ENCODE measurements around the gene BLOC1S3.

BLOC1S3 gene

GRCh38 chr19:45162608-45163143, 15.9 kb upstream of the BLOC1S3 start:
- no peak for DNase-seq

- DNase-seq: no peak
Observed at GRCh38 chr19:45163156-45163555, 15.4 kb upstream of the BLOC1S3 start.

- DNase-seq: no peak
Observed at GRCh38 chr19:45163751-45164460, 14.7 kb upstream of the BLOC1S3 start.

GRCh38 chr19:45164577-45165335, 13.8 kb upstream of the BLOC1S3 start:
- DNase-seq: peak in 1 of 14 donors; percentile 20

DNA sequence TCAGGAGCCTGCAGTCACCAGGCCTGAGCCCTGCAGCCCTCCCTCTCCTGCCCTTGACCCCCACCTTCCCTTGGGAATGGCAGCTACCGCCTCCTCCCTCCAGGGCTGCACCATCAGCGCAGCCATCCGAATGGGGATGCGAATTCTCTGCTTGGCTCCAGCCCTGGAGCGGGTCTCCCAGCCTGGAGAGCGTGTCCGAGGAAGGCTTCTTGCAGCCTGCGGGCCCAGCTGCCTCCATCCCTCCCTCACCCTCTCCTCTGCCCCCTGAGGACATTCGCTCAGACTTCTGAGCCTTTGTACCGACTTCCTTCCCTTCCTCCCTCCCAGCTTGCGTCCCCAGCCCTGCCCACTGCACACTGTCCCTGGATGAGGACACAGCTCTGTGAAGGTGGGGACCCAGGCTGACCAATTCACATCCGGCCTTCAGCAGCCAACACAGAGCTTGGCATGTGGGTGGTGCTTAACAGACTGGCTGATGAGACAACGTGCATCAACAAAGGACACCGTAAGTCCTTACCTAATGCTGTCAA, 11.8 kb upstream of the BLOC1S3 start:
- DNase-seq: no peak

GRCh38 chr19:45168767-45169351, 9.7 kb upstream of the BLOC1S3 start:
- DNase-seq: no peak

- no peak for DNase-seq
Observed at GRCh38 chr19:45169602-45170001, 9.0 kb upstream of the BLOC1S3 start.

- DNase-seq: no peak
Observed at GRCh38 chr19:45170146-45171106, 8.2 kb upstream of the BLOC1S3 start.

DNA sequence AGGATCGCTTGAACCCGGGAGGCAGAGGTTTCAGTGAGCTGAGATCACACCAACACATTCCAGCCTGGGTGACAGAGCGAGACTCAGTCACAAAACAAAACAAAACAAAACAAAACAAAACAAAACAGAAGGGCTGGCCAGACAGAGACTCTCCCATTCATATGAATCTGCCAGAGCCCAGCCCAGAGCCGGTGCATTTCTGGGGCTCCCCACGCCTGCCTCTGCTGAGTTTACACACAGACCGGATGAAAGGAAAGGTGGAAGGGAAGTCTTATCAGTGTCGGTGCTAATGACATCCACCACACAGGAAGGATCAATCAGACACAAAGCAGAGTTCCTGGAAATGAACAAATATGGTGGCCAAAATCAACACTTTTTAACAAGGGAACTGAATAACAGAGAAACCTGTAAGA, 7.4 kb upstream of the BLOC1S3 start:
- no peak for DNase-seq

DNA sequence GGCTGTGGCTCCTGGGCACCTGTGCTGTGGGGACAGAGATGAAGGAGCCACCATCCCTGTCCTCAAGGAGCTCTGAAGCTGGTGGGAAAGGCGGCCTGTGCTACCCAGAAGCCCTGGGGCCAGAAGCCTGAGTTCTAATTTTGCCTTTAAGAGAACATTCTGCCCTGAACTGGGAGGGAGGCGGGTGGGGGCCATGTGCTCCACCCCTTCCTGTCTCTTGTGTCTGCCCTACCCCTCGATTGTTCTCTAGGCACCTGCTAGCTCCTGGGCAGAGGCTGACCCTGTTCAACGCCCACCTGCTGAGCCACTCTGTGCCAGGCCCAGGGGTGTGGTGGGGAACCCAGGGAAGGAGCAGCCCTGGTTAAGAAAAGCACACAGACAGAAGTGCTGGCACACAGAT, 6.4 kb upstream of the BLOC1S3 start:
- no peak for DNase-seq

DNA sequence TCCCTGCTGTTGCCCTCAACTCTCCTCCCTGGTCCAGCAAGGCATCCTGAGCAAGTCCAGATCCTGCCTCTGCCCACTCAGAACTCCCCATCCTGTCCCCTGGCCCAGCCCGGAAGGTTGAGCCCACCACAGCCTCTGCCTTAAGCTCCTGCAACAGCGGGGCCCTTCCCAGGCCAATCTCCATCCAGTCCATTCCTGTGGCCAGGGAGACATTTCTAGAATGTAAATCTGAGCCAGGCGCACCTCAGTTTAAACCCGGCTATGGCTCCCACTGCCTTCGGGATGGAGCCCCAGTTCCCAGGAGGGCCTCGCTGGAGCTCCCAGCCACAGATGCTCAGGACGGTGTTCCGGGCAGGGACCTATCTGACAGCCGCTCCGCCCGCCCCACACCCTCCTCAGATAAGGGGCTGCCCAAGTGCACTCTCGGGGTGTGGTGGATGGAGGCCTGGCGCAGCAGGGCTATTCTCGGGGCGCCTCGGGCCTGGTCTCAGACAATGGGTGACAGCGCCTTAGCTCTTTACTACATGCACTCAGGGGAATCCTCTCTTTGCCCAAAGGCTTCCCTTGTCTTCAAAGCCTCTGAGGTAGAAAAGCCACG, 5.9 kb upstream of the BLOC1S3 start:
- DNase-seq: no peak

DNA sequence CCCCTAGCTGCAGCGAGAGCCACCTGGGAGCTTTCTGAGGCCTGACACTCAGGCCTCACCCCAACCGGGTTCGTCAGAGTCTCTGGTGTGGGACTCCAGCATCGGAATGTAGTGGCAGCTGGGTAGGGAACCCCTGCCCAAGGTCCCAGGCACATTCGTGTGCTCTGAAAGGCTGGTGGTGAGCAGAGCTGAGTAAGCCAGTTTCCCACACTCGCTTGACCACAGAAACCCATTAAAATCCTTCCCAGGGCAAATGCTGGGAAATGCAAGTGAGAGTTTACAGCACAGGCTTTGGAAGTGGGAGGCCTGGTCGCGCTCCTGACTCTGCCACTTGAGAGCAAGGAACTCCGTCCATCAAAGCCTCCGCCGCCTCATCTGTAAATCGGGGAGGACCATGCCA, 4.8 kb upstream of the BLOC1S3 start:
- DNase-seq: no peak

GRCh38 chr19:45175515-45176345, 2.9 kb upstream of the BLOC1S3 start:
- no peak for DNase-seq

DNA sequence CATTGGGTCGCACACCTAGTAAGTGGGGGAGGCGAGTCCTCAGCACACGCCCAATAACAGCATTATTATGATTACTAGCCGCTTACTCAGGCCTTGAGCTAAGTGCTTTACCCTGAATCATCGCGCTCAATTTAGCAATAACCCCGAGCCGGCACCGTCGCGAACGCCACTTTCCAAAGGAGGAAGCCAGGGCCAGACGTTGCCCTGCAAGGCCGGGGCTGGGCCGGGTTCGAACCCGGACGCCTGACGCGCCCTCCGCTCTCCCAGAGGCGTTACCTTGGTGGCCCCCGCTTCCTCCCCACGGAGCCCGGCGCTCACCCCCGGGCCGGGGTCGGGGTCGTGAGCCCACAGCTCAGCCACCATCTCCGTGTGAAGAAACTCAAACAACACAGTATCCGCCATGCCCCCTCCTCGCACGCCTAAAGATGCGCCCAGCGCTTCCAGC, 745 bp upstream of the BLOC1S3 start, which contains the start of gene TRAPPC6A:
TSS of gene TRAPPC6A (minus strand) at position 421 of the 445 bp plus-strand sequence. CDS start at position 402, 19 bp downstream.
- DNase-seq: no peak

- DNase-seq: no peak
Observed at GRCh38 chr19:45179072-45179891, 698 bp downstream of the BLOC1S3 start.

DNA sequence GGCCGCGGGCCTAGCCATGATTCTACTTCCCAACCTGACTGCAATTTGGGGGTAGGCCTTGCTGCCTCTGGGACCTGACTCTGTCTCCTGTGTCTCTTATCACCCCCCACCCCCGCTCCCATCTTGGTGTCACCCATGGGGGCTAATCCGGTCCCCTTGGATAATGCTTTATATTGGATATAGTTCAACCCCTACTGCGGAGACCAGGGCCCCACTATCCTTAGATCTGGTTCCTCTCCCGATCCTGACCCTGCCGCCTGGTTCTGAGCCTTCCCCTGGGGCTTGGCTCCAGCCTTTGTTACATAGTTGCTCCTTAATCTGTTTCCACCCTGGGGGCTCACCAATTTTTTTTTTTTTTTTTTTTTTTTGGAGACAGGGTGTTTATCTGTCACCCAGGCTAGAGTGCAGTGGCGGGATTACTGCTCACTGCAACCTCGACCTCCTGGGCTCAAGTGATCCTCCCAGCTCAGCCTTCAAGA, 1.3 kb downstream of the BLOC1S3 start:
- no peak for DNase-seq

DNA sequence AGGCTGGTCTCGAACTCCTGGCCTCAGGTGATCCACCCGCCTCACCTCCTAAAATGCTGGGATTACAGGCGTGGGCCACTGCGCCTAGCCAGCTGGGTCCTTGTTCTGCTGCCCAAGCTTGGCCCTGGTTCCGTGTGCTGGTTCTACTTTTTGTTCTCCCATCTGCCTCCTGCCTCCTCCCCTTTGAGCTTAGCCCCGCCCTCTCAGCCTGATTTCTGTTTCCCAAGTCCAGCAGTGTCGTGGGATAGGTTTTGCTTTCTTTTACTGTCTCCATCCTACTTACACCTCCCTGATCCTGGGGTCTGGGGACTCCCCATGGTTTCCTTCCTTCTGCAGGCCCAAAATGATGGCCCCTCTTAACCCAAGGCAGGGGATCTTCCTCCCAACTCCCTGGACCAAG, 2.4 kb downstream of the BLOC1S3 start:
- no peak for DNase-seq

GRCh38 chr19:45182758-45183157, 4.2 kb downstream of the BLOC1S3 start:
- DNase-seq: no peak

GRCh38 chr19:45184115-45184514, 5.5 kb downstream of the BLOC1S3 start:
- no peak for DNase-seq
